PC-3 (cell line): ENCODE results near the gene ZNF322. TPM values are rescaled to one million over a fixed set of nuclear protein-coding genes. Genes with fewer than 3 reads are reported as not detected.

Source experiments
- ATAC-seq: fragments of 200-7000 bp; cut with Tn5 transposase; 2 replicates; pipeline ENCODE4 v1.9.1; 2020; ENCODE audit warnings: mild to moderate bottlenecking, moderate library complexity
- BruUV-seq: library from RNA; stranded (reverse); fragments of 400-500 nt; replicated peaks from 2 replicates; lab custom pipeline; 2021; lab: Mats Ljungman, UMichigan
- CTCF ChIA-PET: fragments of 300-600 bp; sonication (Branson Sonifier 250); formaldehyde crosslinking; loops from one replicate; lab custom pipeline; 2022; ENCODE audit warnings: antibody characterized with exemption; lab: Charles Lee
- POLR2A ChIA-PET: fragments of 300-600 bp; sonication (Branson Sonifier 250); formaldehyde crosslinking; loops from one replicate; lab custom pipeline; 2022; ENCODE audit warnings: antibody characterized with exemption; ENCODE audit not compliant: unreplicated experiment; lab: Charles Lee
- DNase-seq: peaks from one replicate; pipeline ENCODE4 v3.0.0-alpha.2; 2015
- H2AFZ ChIP-seq: fragments of 300-600 bp; sonication (generic); 2 replicates; pipeline ENCODE4 v1.6.0; 2016; ENCODE audit warnings: antibody characterized with exemption, low read length
- H3F3A ChIP-seq: fragments of 300-600 bp; sonication (generic); one replicate; pipeline ENCODE4 v1.6.0; 2017; ENCODE audit warnings: antibody characterized with exemption, low read length, control low read depth, mild to moderate bottlenecking; ENCODE audit not compliant: unreplicated experiment
- H3K27ac ChIP-seq: fragments of 300-600 bp; sonication (generic); 2 replicates; pipeline ENCODE4 v1.5.1; 2016; ENCODE audit warnings: mild to moderate bottlenecking, low read length
- H3K27me3 ChIP-seq: fragments of 300-600 bp; sonication (generic); 2 replicates; pipeline ENCODE4 v1.6.1; 2016; ENCODE audit warnings: low read length, mixed read lengths
- H3K36me3 ChIP-seq: fragments of 300-600 bp; sonication (generic); 2 replicates; pipeline ENCODE4 v1.6.1; 2016; ENCODE audit warnings: low read depth, mixed run types, low read length, mixed read lengths
- H3K4me1 ChIP-seq: fragments of 300-600 bp; sonication (generic); 2 replicates; pipeline ENCODE4 v1.5.1; 2016; ENCODE audit warnings: low read length; ENCODE audit not compliant: insufficient read depth
- H3K4me2 ChIP-seq: fragments of 300-600 bp; sonication (generic); 2 replicates; pipeline ENCODE4 v1.6.0; 2016; ENCODE audit warnings: low read length
- H3K4me3 ChIP-seq: fragments of 300-600 bp; sonication (generic); 2 replicates; pipeline ENCODE4 v1.5.1; 2016; ENCODE audit warnings: mild to moderate bottlenecking, low read length, mixed read lengths
- H3K79me2 ChIP-seq: fragments of 300-600 bp; sonication (generic); 2 replicates; pipeline ENCODE4 v1.6.1; 2017; ENCODE audit warnings: low read length, mixed read lengths
- H3K9ac ChIP-seq: fragments of 300-600 bp; sonication (generic); 2 replicates; pipeline ENCODE4 v1.6.0; 2016; ENCODE audit warnings: mild to moderate bottlenecking, low read length
- H3K9me2 ChIP-seq: fragments of 300-600 bp; sonication (generic); replicated peaks from 2 replicates; pipeline ENCODE4 v1.6.1; 2016; ENCODE audit warnings: mixed run types, low read length, mixed read lengths
- H3K9me3 ChIP-seq: fragments of 300-600 bp; sonication (generic); 2 replicates; pipeline ENCODE4 v1.6.1; 2016; ENCODE audit warnings: low read length, mixed read lengths
- H4K20me1 ChIP-seq: fragments of 300-600 bp; sonication (generic); 2 replicates; pipeline ENCODE4 v1.6.1; 2016; ENCODE audit warnings: low read length, mixed read lengths
- EZH2 ChIP-seq: fragments of 300-600 bp; sonication (generic); IDR thresholded peaks from one replicate; pipeline ENCODE4 v1.6.1; 2017; ENCODE audit warnings: antibody characterized with exemption, mild to moderate bottlenecking, low read length; ENCODE audit not compliant: unreplicated experiment
- EZH2phosphoT487 ChIP-seq: fragments of 300-600 bp; sonication (generic); IDR thresholded peaks from 2 replicates; pipeline ENCODE4 v1.6.1; 2018; ENCODE audit warnings: mild to moderate bottlenecking, antibody characterized with exemption, low read length, borderline replicate concordance
- intact Hi-C: fragments of 100-400 bp; cut with micrococcal nuclease; formaldehyde crosslinking; loops from 2 replicates; pipeline ENCODE4 v1.9.0; 2023
- total RNA-seq: library from RNA; depleted of rRNA; stranded (reverse); fragments of >200 nt; gene quantifications from 2 replicates; pipeline ENCODE4 v1.2.3, GENCODE V29; 2014; rRNA removed
- TF ChIP-seq, protein P1 (sequence below): fragments of 300-600 bp; sonication (generic); conservative IDR thresholded peaks from 2 replicates; pipeline ENCODE4 v1.5.1; 2017; ENCODE audit warnings: antibody characterized with exemption, low read depth, mild to moderate bottlenecking, low read length

The ZNF322 gene
- total RNA-seq, 1 experiment from 2014 or later, result 15.7 TPM

DNA sequence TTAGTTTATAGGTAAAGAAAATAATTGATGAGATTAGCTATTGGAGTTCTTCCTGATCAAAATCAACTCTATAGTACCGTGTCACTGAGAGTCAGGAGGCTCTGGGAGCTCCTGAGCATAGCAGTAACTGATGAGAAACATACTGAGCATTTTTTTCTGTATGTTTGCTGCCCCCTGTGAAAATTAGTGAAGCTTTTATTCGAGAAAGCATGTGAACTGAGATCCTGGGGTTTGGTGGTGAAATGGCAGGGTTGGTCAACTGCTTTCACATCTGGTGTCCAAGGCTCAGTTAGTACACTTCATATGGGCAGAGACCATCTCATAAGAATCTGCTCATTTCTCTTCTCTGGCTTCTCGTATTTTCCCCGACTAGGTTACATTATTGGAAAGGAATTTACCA, 66.9 kb downstream of the ZNF322 start:
- TF ChIP-seq EZH2, result no peak
- TF ChIP-seq EZH2phosphoT487, result no peak
- TF ChIP-seq, protein P1, sequence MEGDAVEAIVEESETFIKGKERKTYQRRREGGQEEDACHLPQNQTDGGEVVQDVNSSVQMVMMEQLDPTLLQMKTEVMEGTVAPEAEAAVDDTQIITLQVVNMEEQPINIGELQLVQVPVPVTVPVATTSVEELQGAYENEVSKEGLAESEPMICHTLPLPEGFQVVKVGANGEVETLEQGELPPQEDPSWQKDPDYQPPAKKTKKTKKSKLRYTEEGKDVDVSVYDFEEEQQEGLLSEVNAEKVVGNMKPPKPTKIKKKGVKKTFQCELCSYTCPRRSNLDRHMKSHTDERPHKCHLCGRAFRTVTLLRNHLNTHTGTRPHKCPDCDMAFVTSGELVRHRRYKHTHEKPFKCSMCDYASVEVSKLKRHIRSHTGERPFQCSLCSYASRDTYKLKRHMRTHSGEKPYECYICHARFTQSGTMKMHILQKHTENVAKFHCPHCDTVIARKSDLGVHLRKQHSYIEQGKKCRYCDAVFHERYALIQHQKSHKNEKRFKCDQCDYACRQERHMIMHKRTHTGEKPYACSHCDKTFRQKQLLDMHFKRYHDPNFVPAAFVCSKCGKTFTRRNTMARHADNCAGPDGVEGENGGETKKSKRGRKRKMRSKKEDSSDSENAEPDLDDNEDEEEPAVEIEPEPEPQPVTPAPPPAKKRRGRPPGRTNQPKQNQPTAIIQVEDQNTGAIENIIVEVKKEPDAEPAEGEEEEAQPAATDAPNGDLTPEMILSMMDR, result no peak; the same call in 1 of the 2 replicates
- POLR2A ChIA-PET, result no interaction called here
- no peak for ATAC-seq
- peak; percentile 12 for DNase-seq
- Histone ChIP-seq H4K20me1 (no peaks in the 10 kb centered on the region), H3K4me3 (no peak overlapping the region), H3K27ac (no peak overlapping the region), H3K4me1 (no peaks in the 10 kb centered on the region; the same call in 1 of the 2 replicates), H3K9me3 (no peaks in the 10 kb centered on the region), H2AFZ (no peak overlapping the region), H3K27me3 (no peaks in the 10 kb centered on the region), H3K79me2 (peaks cover 9% of the 10 kb centered on the region), H3K9me2 (no peaks in the 10 kb centered on the region), H3K9ac (no peak overlapping the region), H3K4me2 (no peak overlapping the region), H3F3A (peaks cover 5% of the 10 kb centered on the region), H3K36me3 (no peaks in the 10 kb centered on the region)
- no TSS peak for BruUV-seq
- intact Hi-C loops, result no loop called here
- CTCF ChIA-PET, result no interaction called here

DNA sequence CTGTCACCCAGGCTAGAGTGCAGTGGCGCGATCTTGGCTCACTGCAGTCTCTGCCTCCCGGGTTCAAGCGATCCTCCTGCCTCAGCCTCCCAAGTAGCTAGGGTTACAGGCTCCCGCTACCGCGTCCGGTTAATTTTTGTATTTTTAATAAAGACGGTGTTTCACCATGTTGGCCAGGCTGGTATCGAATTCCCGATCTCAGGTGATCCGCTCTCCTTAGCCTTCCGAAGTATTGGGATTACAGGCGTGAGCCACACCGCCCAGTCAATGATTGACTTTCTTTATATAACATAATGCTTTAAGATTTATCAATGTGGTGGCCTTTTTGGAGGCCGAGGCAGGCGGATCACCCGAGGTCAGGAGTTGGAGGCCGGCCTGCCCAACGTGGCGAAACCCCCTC, 70.6 kb downstream of the ZNF322 start:
- no peaks in the 10 kb centered on the region for H3F3A ChIP-seq
- H3K27ac ChIP-seq, result no peak overlapping the region
- no peaks in the 10 kb centered on the region for H3K36me3 ChIP-seq
- no peak overlapping the region for H3K4me3 ChIP-seq
- no TSS peak for BruUV-seq
- CTCF ChIA-PET, result no interaction called here
- ATAC-seq, result no peak
- TF ChIP-seq EZH2 (no peak), EZH2phosphoT487 (no peak)
- TF ChIP-seq, protein P1, result no peak
- no peaks in the 10 kb centered on the region for H4K20me1 ChIP-seq
- H3K27me3 ChIP-seq, result no peaks in the 10 kb centered on the region
- intact Hi-C loops, result no loop called here
- no peaks in the 10 kb centered on the region for H3K79me2 ChIP-seq
- no peaks in the 10 kb centered on the region for H3K9me2 ChIP-seq
- no peak overlapping the region for H3K9ac ChIP-seq
- no peaks in the 10 kb centered on the region for H3K9me3 ChIP-seq
- POLR2A ChIA-PET, result no interaction called here
- no peak overlapping the region for H2AFZ ChIP-seq
- H3K4me2 ChIP-seq, result no peak overlapping the region
- no peak for DNase-seq
- H3K4me1 ChIP-seq, result no peaks in the 10 kb centered on the region; the same call in 1 of the 2 replicates

Other genes with a start within 250 kb of the ZNF322 start
- gene BTN3A3, start 219.2 kb downstream of the ZNF322 start, total RNA-seq, result 5.0 and 10.1 TPM in 2 replicates
- gene BTN2A1, start 201.8 kb downstream of the ZNF322 start, total RNA-seq, result 13.1 and 14.6 TPM in 2 replicates
- gene BTN1A1, start 159.4 kb downstream of the ZNF322 start, total RNA-seq, result not detected in 2 replicates
- 54.8 and 57.5 TPM in 2 replicates for gene HMGN4, start 121.4 kb downstream of the ZNF322 start, total RNA-seq
- 26.9 and 33.7 TPM in 2 replicates for gene ABT1, start 62.8 kb downstream of the ZNF322 start, total RNA-seq